ENCODE measurements around the gene TRAIP.
"Not testable (repeated sequence)": the region's sequence is repeated elsewhere in the genome, so short reads cannot be mapped to it uniquely, and the experiment has no call there.

TRAIP gene, protein sequence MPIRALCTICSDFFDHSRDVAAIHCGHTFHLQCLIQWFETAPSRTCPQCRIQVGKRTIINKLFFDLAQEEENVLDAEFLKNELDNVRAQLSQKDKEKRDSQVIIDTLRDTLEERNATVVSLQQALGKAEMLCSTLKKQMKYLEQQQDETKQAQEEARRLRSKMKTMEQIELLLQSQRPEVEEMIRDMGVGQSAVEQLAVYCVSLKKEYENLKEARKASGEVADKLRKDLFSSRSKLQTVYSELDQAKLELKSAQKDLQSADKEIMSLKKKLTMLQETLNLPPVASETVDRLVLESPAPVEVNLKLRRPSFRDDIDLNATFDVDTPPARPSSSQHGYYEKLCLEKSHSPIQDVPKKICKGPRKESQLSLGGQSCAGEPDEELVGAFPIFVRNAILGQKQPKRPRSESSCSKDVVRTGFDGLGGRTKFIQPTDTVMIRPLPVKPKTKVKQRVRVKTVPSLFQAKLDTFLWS

DNA sequence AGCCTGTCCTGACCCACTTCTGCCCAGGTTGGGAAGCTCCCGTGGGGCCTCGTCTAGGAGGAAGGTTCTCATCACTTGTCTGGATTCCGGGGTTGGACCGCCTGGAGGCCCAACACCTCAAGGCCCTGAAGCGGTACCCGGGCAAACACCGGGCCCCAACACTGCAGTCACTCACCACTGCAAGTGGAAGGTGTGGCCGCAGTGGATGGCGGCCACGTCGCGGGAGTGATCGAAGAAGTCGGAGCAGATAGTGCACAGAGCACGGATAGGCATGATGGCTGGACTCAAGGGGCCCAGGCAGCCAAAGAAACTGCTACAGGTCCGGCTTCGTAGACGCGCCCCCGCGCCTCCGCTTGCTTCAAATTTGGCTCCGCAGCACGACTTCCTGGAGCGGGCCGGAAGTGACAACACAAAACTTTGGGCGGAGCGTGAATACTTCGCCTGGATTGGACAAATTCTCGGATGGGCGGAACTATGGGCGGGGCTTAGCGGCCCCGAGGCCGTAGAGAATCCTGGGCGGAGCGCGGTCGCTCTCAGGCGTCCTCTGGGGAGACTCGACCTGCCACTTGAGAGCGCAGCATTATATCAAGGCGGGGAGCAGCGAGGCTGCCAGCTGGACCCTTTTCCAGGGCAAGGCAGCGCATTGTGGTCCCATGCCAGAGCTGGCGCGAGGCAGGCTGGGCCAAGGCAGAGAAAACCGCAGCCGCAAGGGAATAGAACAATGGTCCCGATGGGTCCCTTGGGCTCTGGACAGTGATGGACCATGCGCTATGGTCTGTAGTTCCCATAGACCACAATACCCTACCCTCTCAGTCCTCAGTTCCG is at the start of gene TRAIP:
Gene TRAIP (minus strand): TSS at position 384 of the 825 bp plus-strand sequence. CDS start 111 bp downstream, at position 273.
- peak; percentile 90 to 92 for DNase-seq (ENCODE audit: low read depth in 2 of 2)

DNA sequence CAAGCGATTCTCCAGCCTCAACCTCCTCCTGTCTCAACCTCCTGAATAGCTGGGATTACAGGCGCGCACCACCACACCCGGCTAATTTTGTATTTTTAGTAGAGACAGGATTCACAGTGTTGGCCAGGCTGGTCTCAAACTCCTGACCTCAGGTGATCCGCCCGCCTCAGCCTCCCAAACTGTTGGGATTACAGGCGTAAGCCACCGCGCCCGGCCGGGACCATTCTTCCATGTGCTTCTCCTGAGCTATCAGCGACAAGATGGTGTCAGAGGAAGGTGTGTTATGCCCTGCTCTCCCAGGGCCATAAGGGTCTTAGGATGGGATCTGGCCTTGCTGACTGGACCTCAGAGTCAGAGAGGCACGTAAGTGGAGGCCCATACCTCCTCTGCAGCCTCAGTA is 48.1 kb upstream of the TRAIP start:
- not testable (repeated sequence) for DNase-seq (ENCODE audit: low read depth in 2 of 2)

DNA sequence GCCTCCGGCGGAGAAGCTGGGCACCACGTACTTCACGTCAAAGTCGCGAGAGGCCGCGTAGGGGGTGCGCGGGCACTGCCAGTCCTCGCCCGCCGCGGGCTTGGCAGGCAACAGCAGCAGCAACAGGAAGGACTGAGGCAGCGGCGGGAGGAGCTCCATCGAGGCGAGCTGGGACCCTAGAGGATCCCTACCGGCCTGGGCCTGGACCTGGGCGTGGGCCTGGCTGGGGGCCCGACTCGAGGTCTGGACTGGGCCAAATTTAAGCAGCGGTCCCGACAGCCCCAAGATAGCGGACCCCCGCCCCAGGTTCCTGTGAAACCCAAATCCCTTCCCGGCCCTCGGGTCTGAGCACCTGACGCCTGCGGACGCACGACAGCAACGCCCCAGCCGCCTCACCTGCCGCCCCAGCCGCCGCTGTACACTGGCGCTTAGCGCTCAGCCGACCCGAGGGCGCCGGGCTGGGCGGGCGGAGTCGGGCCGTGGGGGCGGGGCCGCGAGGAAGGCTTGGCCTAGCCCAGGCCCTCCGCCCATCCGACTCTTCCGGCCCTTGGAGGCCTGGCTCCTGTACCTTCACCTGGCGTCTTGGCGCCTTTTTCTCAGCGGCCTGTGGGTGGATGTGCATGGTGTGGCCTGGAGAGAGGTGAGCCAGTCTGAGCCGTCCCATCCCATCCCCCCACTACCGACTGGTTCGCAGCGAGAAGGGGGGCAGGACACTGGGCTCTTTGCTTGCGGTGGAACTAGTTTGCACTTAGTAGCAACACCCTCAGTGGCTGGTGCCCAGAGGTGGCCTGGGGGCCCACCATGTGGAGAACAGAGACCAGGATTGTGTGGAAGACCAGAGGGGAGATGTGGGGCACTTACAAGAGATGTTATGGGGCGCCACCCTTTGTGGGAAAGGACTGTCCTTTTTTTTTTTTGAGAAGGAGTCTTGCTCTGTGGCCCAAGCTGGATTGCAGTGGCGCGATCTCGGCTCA is 47.4 kb upstream of the TRAIP start, which contains the start of gene MST1R:
Gene MST1R (minus strand): TSS at position 423 of the 974 bp plus-strand sequence. CDS start 264 bp downstream, at position 159.
- DNase-seq (ENCODE audit: low read depth in 2 of 2): peak; percentile 85

DNA sequence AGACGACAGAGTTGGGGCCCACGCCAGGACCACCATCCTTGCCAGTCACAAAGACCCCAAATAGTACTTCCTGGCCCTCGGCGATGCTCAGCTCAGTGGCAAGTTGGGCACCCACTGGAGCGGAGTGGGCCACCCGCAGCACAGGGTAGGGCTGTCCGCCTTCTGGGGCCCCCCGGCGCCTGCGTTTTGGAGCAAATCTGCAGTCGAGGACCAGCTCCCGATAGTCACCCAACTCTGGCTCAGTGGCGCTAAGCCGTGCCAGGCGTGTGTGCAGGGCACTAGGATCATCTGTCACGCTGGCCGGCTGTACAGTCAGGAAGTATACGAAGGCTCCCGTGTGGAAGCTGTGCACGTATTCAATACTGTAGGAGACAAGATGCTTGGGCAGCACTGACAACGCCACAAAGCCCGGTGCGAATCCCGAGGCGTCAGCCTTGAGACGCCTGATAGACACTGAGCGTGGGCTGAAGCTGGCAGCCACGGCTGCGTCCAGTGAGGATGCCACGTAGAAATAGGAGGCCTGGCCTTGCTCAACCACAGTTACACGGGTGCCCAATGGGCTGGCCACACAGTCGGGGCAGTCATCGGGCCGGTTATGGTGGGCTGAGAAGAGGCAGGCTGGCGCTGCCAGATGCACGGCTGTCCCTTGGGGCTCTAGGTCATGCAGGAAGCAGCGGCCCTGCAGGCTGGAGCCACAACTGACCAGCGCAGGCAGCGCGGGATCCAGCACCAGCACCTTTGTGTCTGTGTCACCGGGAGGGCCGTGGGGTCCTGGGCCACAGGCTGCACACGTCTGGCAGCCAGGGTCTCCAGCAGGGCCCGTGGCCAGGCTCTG is 46.4 kb upstream of the TRAIP start:
- no peak for DNase-seq (ENCODE audit: low read depth in 2 of 2)

DNA sequence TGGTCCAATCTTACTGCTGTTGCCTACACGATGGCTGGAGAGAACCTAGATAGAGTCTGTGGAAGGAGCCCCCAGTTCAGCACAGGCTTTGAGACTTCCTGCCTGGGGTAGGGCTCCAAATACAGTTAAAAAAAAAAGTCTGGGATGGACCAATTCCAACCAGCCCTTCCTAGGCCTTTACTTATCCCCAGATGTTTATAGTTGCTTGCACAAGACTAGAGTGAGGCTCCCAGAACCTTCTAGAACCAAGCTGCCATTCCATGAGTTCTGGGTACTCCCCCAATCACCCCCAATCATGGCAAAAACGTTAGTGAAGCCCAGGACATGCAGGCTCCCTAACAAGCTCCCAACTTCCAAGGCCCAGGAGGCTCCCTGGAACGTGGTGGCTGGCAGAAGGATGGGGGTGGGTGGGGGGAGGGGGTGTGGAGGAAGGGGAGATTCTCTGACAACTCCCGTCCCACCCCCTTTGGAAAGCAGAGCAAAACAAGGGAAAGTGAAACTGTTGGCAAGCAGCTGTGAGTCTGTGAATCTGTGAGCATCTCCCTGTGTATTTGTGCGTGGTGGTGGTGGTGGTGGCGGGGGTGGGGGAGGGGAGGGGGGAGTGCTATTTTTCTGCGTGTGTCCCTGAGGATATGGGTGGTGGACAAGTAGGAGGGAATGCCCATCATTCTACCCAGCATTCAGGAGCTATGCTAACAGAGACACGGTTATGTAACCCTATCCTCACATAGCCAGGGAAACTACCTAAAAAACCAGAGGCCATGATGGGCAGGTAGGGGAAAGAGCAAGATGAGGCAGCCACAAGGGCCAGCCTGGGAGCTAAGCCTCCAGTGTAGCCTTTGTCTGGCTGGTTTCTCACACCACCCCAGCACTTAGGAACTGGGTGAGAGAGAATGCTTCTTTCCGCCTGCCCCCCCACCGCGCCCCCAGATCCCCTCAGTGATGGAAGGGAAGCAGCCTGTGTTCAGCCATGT is 45.3 kb upstream of the TRAIP start:
- DNase-seq (ENCODE audit: low read depth in 2 of 2): no peak

DNA sequence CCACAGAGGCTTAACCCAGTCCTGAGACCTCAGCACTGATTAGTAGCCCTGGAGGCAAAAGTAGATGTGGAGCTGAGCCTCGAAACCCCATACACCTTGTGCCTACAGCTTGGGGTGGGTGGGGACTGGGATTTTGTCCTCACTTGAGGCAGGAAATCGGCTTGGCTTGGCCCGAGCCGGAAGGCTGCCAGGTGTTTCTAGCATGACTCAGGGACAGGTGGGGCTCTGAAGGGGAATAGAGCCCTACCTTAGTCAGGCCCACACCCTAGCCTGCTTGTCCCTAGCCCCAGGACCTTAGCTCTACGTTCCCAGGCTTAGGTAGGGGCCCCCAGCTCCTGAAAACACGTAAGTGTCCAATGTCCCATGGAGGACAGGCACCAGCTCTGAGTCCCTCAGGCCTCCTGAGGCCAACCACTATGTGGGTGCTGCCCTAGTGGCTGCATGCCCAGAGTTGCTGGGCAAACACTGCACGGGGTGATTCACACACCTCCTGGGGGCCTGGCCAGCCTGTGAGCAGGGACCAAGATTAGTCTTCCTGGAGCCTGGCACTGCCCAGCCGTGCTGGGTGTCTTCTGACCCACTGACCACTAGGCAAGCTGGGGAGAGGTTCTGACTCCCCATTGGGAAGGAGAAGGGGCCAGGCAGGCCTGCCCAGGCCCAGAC is 44.3 kb upstream of the TRAIP start:
- DNase-seq (ENCODE audit: low read depth in 2 of 2): no peak

DNA sequence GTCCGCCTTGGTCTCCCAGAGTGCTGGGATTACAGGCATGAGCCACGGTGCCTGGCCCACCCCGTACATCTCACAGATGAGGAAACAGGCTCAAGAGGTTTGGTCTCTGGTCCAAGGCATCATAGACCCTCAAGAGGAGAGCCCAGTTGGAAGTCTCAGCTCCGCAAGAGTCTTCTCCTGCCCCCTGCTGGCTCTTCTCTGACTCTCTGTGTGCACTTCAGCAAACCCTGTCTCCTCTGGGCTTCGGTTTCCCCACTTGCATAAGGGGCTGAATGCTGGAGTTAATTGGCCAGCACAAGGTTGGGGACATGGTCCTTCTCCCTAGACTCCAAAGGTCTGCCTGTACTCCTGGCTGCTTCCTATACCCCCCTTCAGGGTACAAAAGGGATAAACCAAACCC is 43.5 kb upstream of the TRAIP start:
- no peak for DNase-seq (ENCODE audit: low read depth in 2 of 2)

DNA sequence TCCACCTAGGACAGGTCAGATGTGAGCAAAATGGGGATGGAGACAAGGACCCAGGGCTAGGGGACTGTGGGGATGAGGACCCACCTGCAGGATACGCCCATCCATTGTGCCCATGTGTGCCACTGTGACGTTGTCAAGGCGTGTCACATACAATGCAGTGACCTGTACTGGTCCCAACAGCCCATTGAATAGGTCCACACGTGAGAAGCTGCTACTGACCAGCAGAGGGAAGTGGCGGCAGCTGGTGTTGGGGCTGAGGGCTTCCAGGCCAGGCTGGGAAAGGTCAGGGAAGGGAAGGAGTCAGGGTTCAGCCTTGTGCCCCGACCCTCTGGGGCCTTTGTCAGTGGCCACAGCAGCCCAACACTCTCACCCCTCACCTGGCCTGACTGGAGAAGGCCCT is 42.6 kb upstream of the TRAIP start:
- no peak for DNase-seq (ENCODE audit: low read depth in 2 of 2)

DNA sequence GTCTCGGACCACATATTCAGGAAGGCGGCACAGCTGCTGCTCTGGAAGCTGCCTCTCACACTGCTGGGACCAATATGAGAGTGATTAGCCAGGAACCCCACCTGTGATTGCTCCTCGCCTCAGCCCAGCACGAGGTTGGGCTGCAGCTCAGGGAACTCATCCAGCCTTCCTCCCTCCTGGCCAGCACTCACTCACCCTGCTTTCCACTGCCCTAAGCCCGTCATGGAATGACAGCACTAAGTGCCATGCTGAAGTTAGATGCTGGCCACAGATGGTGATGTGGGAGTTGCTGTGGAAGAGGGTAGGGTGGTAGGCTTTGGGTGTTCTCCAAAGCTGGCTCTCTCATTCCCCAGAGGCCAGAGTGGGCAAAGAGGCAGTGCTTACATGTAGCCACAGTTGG is 40.0 kb upstream of the TRAIP start:
- no peak for DNase-seq (ENCODE audit: low read depth in 2 of 2)

DNA sequence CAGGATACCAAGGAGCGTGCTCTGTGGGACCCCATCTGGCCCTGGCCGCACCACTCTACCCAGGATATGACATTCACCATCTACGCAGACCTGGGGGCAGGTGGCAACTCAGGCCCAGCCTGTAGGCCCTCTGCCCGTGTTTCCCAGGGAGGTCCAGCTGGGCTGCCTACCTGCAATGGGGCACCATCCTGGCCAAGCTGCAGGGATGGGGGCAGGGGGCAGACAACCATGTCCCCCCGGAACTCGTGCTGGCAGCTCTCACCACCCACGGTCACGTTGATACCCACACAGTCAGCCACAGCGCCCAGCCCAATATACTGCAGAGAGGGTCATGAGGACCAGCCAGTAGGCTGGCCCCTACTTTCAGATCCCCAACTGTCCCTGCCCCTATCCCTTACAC is 39.4 kb upstream of the TRAIP start:
- no peak for DNase-seq (ENCODE audit: low read depth in 2 of 2)

DNA sequence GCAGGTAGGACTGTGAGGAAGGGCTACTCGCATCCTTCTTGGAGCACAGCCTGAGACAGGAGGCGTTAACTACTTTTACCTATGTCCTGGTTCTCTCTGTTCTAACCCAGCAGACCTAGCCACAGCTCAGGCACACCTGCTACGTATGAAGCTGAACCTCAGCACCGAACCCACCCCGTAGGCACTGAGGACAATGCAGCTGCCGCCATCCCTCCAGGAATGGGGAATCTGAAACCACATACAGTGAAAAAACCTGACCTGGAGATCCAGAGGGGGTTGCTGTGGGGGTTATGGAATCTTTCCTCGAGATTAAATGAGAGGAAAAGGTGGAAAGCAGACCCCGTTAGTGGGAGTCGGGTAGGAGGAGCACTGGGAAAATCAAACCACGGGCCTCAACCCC is 32.9 kb upstream of the TRAIP start:
- DNase-seq (ENCODE audit: low read depth in 2 of 2): no peak

DNA sequence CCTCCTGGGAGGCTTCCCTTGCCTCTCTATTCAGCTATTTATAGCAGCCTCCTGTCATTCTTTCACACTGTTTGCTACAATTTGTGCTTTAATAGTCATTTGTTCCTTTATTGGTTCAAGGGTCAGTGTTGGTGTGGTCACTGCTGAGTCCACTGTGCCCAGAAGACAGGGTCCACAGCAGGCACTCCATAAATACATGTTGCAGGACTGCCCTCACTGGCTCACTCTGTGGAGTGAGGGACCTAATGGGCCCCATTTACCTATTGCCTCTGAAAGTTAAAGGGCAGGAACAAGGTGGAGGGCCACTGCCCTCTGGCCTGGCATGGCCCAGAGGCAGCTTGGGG is 30.5 kb upstream of the TRAIP start:
- DNase-seq (ENCODE audit: low read depth in 2 of 2): no peak

DNA sequence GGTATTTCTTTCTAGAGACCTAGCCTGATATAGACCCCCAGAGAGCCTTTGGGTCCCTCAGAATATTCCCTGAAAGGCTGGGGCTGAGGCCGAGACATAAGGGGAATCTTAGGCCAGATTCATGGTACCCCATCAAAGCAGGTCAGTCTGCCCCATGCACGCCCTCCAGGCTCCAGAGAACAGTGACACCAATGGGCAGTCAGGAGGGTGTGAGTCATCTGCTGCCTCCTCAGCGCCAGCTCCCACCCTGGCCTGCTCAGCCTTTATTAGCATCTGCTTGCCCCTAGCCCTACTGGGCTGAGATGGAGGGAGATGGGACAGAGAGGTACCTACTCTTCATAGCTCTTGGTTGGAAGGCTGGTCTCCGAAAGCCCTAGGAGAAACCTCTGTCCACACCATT is 27.6 kb upstream of the TRAIP start:
- DNase-seq (ENCODE audit: low read depth in 2 of 2): no peak

DNA sequence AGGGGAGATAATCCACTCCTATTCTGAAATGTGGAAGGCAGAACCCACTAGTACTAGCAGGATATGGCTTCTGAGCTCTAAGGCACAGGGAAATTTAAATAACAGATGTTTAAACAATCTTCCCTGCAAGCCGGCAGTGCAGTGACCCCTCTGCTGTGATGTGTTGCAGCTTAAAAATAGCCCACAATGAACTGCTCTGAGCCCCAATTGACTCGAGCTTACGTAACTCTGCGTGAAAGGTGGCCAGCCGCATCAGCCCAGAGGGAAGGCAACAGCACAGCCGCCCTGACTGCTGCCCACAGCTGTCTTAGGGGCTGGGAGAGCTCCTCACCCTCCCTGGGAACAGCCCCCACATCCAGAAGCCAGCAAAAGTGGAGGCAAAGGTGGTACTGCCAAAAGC is 25.8 kb upstream of the TRAIP start:
- DNase-seq (ENCODE audit: low read depth in 2 of 2): no peak

DNA sequence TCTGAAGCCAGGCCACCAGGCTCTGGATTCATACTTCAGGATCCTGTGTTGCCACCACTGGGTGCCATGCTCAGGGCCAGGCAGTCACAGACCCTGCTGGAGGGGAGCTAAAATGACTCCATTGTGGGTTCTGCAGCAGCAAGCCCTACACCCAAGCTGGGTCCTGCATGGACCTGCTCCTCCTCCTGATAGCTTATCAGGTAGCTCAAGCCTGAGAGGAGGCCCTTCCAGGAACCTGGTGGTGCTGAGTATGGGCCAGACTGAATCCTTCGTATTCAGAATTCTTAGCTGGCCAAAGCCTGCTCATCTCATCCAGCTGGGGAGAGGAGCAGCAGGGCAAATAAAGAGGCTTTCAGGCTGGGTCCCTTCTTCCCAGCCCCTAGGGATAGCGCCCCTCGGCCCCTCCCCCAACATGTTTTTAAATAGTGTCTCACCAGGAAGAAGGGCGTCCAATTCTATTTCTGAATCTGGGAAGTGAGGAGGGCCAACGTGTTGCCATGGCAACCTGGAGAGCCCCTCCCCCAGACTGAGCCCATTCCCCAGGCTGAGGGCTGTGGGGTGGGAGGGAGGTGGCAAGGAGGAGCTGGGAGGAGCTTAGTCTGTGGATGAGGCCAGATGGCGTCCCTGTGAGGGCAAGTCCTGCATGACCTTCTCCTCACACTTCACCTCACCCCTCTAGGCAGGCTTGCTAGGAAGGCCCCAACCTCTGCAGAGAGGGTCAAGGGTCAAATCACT is 24.4 kb upstream of the TRAIP start:
- DNase-seq (ENCODE audit: low read depth in 2 of 2): no peak

DNA sequence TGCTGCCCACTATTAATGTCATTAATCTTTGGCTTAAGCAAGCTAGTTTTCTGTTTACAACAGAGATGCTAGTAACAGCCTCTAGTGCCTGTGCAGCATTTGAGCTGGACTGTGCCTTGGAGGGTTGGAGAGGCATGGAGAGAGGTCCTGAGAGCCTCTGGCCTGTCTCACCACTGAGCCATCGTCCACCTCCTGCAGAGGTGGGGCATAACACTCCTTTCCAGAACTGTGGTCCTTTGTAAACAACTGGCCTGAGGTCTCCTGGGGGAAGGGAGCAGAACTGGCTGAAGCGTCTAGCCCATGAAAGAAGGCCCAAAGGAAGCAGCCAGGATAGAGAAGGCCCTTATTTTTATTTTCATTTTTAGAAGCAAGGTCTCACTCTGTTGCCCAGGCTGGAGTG is 23.4 kb upstream of the TRAIP start:
- DNase-seq (ENCODE audit: low read depth in 2 of 2): no peak

DNA sequence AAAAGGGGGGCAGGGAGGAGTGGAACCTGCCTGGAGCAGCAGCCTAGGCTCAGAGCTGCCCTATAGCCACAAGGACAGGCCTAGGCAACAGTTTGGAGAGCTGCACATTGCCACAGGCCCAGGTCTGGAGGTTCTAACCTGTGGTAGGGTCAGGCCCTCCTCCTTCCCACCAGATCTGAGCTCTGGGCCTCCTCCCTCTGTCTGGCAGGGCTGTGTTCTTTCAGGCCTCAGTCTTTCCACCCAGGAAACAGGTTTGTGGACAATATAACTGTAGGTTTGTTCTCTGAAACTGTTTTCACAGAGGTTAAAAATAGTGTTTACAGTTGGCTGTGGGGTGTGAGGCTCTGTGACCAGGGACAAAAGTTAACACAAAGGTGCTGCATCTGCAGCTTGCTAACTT is 22.3 kb upstream of the TRAIP start:
- no peak for DNase-seq (ENCODE audit: low read depth in 2 of 2)

DNA sequence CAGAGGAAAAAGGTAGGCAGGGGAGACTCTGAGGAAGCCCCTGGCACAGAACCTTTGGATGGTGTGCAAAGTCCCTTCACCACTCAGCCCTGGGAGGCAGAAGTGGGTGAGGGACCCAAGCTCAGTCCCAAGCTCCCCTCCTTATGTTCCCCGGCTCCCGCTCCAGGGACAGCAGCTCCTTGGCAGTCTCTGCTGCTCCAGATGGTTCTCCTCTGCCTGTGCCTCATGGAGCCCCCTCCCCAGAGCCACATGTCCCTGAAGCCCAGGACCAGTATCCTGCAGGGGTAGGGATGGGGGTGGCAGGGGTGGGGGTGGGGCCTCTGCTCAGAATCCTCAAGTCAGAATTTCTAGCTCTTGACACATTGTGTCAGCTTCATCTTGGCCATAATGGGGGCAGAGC is 21.4 kb upstream of the TRAIP start:
- no peak for DNase-seq (ENCODE audit: low read depth in 2 of 2)

Data from stimulated activated CD4-positive, alpha-beta T cell treated with anti-CD3 and anti-CD28 coated beads, Interleukin-4, amount 100 ng/mL, for 48 hours (primary cell).